H9 (cell line): ENCODE data around the gene RPEL1. TPM values are rescaled to one million over a fixed set of nuclear protein-coding genes. Genes with fewer than 3 reads are reported as not detected.

Experiments
- DNase-seq: peaks from one replicate; pipeline ENCODE4 v3.0.0-alpha.2; 2017
- H2AFZ ChIP-seq: one replicate; pipeline ENCODE4 v1.6.1; 2013; ENCODE audit warnings: mild to moderate bottlenecking, low read length, control low read depth, moderate library complexity
- H2AK5ac ChIP-seq: 2 replicates; pipeline ENCODE4 v1.6.1; 2013; ENCODE audit warnings: low read length, control low read depth, mixed read lengths; ENCODE audit not compliant: insufficient read length
- H2BK120ac ChIP-seq: one replicate; pipeline ENCODE4 v1.6.1; 2013; ENCODE audit warnings: low read depth, mild to moderate bottlenecking, low read length, control low read depth, inconsistent platforms; ENCODE audit not compliant: poor library complexity, severe bottlenecking
- H2BK12ac ChIP-seq: 2 replicates; pipeline ENCODE4 v1.6.1; 2013; ENCODE audit warnings: low read length, control low read depth, mixed read lengths, low read depth; ENCODE audit not compliant: insufficient read length
- H2BK15ac ChIP-seq: 2 replicates; pipeline ENCODE4 v1.6.1; 2013; ENCODE audit warnings: low read depth, low read length, control low read depth
- H2BK20ac ChIP-seq: one replicate; pipeline ENCODE4 v1.6.1; 2013; ENCODE audit warnings: low read depth, mild to moderate bottlenecking, low read length, control low read depth, inconsistent platforms; ENCODE audit not compliant: poor library complexity, severe bottlenecking
- H2BK5ac ChIP-seq: 2 replicates; pipeline ENCODE4 v1.6.1; 2013; ENCODE audit warnings: low read length, control low read depth, mixed read lengths; ENCODE audit not compliant: insufficient read length
- H3K14ac ChIP-seq: 2 replicates; pipeline ENCODE4 v1.6.1; 2013; ENCODE audit warnings: low read length, control low read depth; ENCODE audit not compliant: insufficient read depth
- H3K18ac ChIP-seq: 2 replicates; pipeline ENCODE4 v1.6.1; 2013; ENCODE audit warnings: low read depth, mild to moderate bottlenecking, mixed read lengths, low read length, control low read depth; ENCODE audit not compliant: insufficient read length
- H3K23ac ChIP-seq: 2 replicates; pipeline ENCODE4 v1.6.1; 2013; ENCODE audit warnings: low read length, control low read depth, mixed read lengths, low read depth; ENCODE audit not compliant: insufficient read length
- H3K23me2 ChIP-seq: 2 replicates; pipeline ENCODE4 v1.6.1; 2013; ENCODE audit warnings: low read depth, mild to moderate bottlenecking, mixed read lengths, low read length, control low read depth; ENCODE audit not compliant: insufficient read length, poor library complexity, severe bottlenecking
- H3K27ac ChIP-seq: 2 replicates; pipeline ENCODE4 v1.5.1; 2013; ENCODE audit warnings: low read length, control low read depth, mixed read lengths, low read depth; ENCODE audit not compliant: insufficient read length
- H3K27me3 ChIP-seq: 2 replicates; pipeline ENCODE4 v1.6.1; 2013; ENCODE audit warnings: low read length, control low read depth, inconsistent platforms; ENCODE audit not compliant: insufficient read depth
- H3K4ac ChIP-seq: 2 replicates; pipeline ENCODE4 v1.6.1; 2013; ENCODE audit warnings: low read depth, mild to moderate bottlenecking, control low read depth, inconsistent platforms, low read length, moderate library complexity
- H3K4me1 ChIP-seq: 2 replicates; pipeline ENCODE4 v1.6.1; 2013; ENCODE audit warnings: low read length, control low read depth, inconsistent platforms; ENCODE audit not compliant: insufficient read depth
- H3K4me2 ChIP-seq: 2 replicates; pipeline ENCODE4 v1.6.1; 2013; ENCODE audit warnings: low read length, control low read depth, mixed read lengths; ENCODE audit not compliant: insufficient read length, insufficient read depth
- H3K56ac ChIP-seq: 2 replicates; pipeline ENCODE4 v1.6.1; 2013; ENCODE audit warnings: low read depth, mild to moderate bottlenecking, mixed read lengths, low read length, control low read depth; ENCODE audit not compliant: insufficient read length
- H3K79me1 ChIP-seq: 2 replicates; pipeline ENCODE4 v1.6.1; 2013; ENCODE audit warnings: low read depth, mild to moderate bottlenecking, moderate library complexity, low read length, control low read depth, inconsistent platforms; ENCODE audit not compliant: insufficient read depth, poor library complexity, severe bottlenecking
- H3K79me2 ChIP-seq: 2 replicates; pipeline ENCODE4 v1.6.1; 2013; ENCODE audit warnings: low read length, control low read depth, inconsistent platforms; ENCODE audit not compliant: insufficient read depth
- H3K9ac ChIP-seq: 2 replicates; pipeline ENCODE4 v1.6.1; 2013; ENCODE audit warnings: low read length, control low read depth, mixed read lengths; ENCODE audit not compliant: insufficient read length; ENCODE audit errors: extremely low read depth
- H3K9me3 ChIP-seq: one replicate; pipeline ENCODE4 v1.6.1; 2013; ENCODE audit warnings: low read depth, low read length, inconsistent platforms; ENCODE audit not compliant: control insufficient read depth
- H3T11ph ChIP-seq: one replicate; pipeline ENCODE4 v1.6.1; 2013; ENCODE audit warnings: mild to moderate bottlenecking, low read length, control low read depth, inconsistent platforms
- H4K20me1 ChIP-seq: one replicate; pipeline ENCODE4 v1.6.1; 2013; ENCODE audit not compliant: control insufficient read depth, insufficient read length, insufficient read depth
- H4K5ac ChIP-seq: 2 replicates; pipeline ENCODE4 v1.6.1; 2013; ENCODE audit warnings: low read depth, mild to moderate bottlenecking, mixed read lengths, low read length, control low read depth; ENCODE audit not compliant: insufficient read length
- H4K8ac ChIP-seq: replicated peaks from 2 replicates; pipeline ENCODE4 v1.6.1; 2013; ENCODE audit warnings: low read length, control low read depth, mixed read lengths, low read depth; ENCODE audit not compliant: insufficient read length
- H4K91ac ChIP-seq: 2 replicates; pipeline ENCODE4 v1.6.1; 2013; ENCODE audit warnings: low read depth, mild to moderate bottlenecking, moderate library complexity, mixed read lengths, low read length, control low read depth; ENCODE audit not compliant: insufficient read length
- H3K27ac Mint-ChIP-seq, 3 experiments: 2 replicates in 2 of 3; 3 replicates in 1 of 3; pipeline ENCODE4 v1.8.0; 2020 to 2021; ENCODE audit warnings: mixed read lengths in 3 of 3, mild to moderate bottlenecking in 1 of 3, moderate library complexity in 1 of 3
- H3K27me3 Mint-ChIP-seq: 2 replicates; pipeline ENCODE4 v1.8.0; 2021; ENCODE audit warnings: low read depth, mild to moderate bottlenecking, moderate library complexity, mixed read lengths
- H3K36me3 Mint-ChIP-seq, 3 experiments: 2 replicates in 2 of 3; 3 replicates in 1 of 3; pipeline ENCODE4 v1.8.0; 2020 to 2021; ENCODE audit warnings: low read depth in 3 of 3, mixed read lengths in 3 of 3; ENCODE audit not compliant: insufficient read depth in 1 of 3
- H3K4me1 Mint-ChIP-seq, 2 experiments: 2 replicates each; pipeline ENCODE4 v1.8.0; 2020; ENCODE audit warnings: mixed read lengths in 2 of 2
- H3K4me3 Mint-ChIP-seq, 2 experiments: 2 replicates in 1 of 2; 3 replicates in 1 of 2; pipeline ENCODE4 v1.8.0; 2020 to 2021; ENCODE audit warnings: mild to moderate bottlenecking in 2 of 2, mixed read lengths in 2 of 2, moderate library complexity in 1 of 2
- H3K9me3 Mint-ChIP-seq, 2 experiments: 2 replicates in 1 of 2; 3 replicates in 1 of 2; pipeline ENCODE4 v1.8.0; 2020; ENCODE audit warnings: mild to moderate bottlenecking in 2 of 2, mixed read lengths in 2 of 2, moderate library complexity in 1 of 2
- CTCF ChIP-seq: fragments of 200-600 bp; sonication (generic); conservative IDR thresholded peaks from 3 replicates; pipeline ENCODE4 v1.8.0; 2021; ENCODE audit warnings: antibody characterized with exemption, mild to moderate bottlenecking
- WGBS: extraction: QIAGEN DNeasy Blood & Tissue Kit; methylation state at CpG from one replicate; pipeline ENCODE4 v1.1.7; 2013; ENCODE audit warnings: missing lambda C conversion rate, low lambda C conversion rate, mixed read lengths; ENCODE audit not compliant: insufficient read length; ENCODE audit errors: extremely low coverage; 5-methylcytosine and 5-hydroxymethylcytosine counted together
- total RNA-seq: library from RNA; stranded (reverse); gene quantifications from 2 replicates; pipeline ENCODE4 v1.2.1, GENCODE V29; 2021

Gene RPEL1
- total RNA-seq, 1 experiment from 2014 or later, result 0.13 TPM

GRCh38 chr10:103246324-103246723, 637 bp downstream of the RPEL1 start:
- no peak for DNase-seq

More at GRCh38 chr10:103246324-103246723, 637 bp downstream of the RPEL1 start:
- no peak overlapping the region for H3K9ac ChIP-seq
- H3K79me2 ChIP-seq, result no peaks in the 10 kb centered on the region
- Mint-ChIP-seq H3K36me3 (peaks cover 2 to 5% (median 2%) of the 10 kb centered on the region in 3 experiments; a peak in 6 of 7 replicates), H3K9me3 (peaks cover 5 to 10% of the 10 kb centered on the region in 2 experiments), H3K4me1 (peaks cover 6% of the 10 kb centered on the region in 2 experiments), H3K27ac (no peak overlapping the region), H3K4me3 (no peak overlapping the region), H3K27me3 (no peaks in the 10 kb centered on the region; the same call in 1 of the 2 replicates)
- no peak overlapping the region for H2BK120ac ChIP-seq
- H3K27ac ChIP-seq, result no peak overlapping the region
- H4K5ac ChIP-seq, result no peak overlapping the region
- H2AFZ ChIP-seq, result no peak overlapping the region
- no peak; the same call in 2 of the 3 replicates for TF ChIP-seq CTCF
- H2BK5ac ChIP-seq, result no peak overlapping the region
- H3K23ac ChIP-seq, result no peak overlapping the region
- no peak overlapping the region for H3K4ac ChIP-seq
- no CpG with 5 or more reads among the region's 4 CpGs for WGBS
- no peaks in the 10 kb centered on the region for H3K27me3 ChIP-seq
- H2AK5ac ChIP-seq, result no peak overlapping the region
- H3K14ac ChIP-seq, result no peak overlapping the region
- no peak overlapping the region for H2BK12ac ChIP-seq
- H4K91ac ChIP-seq, result no peak overlapping the region
- no peak overlapping the region for H2BK15ac ChIP-seq
- no peak overlapping the region for H3T11ph ChIP-seq
- H3K4me2 ChIP-seq, result no peak overlapping the region
- no peak overlapping the region for H4K8ac ChIP-seq
- no peak overlapping the region for H2BK20ac ChIP-seq
- no peaks in the 10 kb centered on the region for H3K79me1 ChIP-seq
- H3K18ac ChIP-seq, result no peak overlapping the region
- 0 out of 2 replicates have a peak, but pooled peaks cover 3% of the 10 kb centered on the region for H3K4me1 ChIP-seq
- H3K56ac ChIP-seq, result no peak overlapping the region
- H3K9me3 ChIP-seq, result no peaks in the 10 kb centered on the region
- no peaks in the 10 kb centered on the region for H3K23me2 ChIP-seq
- H4K20me1 ChIP-seq, result no peaks in the 10 kb centered on the region
